SK-N-SH (cell line): Measurements from ENCODE around the gene LCN6. TPM values are rescaled to one million over a fixed set of nuclear protein-coding genes. Genes with fewer than 3 reads are reported as not detected.

Experiments used
- polyA plus RNA-seq, 3 experiments: library from polyadenylated mRNA; depleted of rRNA; stranded (reverse); fragments of >200 nt; gene quantifications; 2 replicates each; pipeline ENCODE4 v1.2.3, GENCODE V29; 2012
- small RNA-seq, 7 experiments: library from RNA; depleted of rRNA; stranded (forward); fragments of <200 nt; gene quantifications; one replicate each; pipeline ENCODE3, GENCODE V24; 2012

Gene LCN6
- polyA plus RNA-seq, 1 of the 3 experiments (the other 2 are of a cell fraction), result not detected

Small RNAs within 50 kb of the gene (small RNA-seq; reads per million reads assigned to genes)
- 0 reads per million in 7 experiments for gene ATP6V1G1P3
- 0 to 0.26 (median 0) reads per million in 7 experiments for gene MIR6722

Other genes starting within 250 kb of the LCN6 start
- gene NOTCH1, start 202.5 kb downstream of the LCN6 start, polyA plus RNA-seq (2012; rRNA removed), result 2.6 and 6.6 TPM in 2 replicates
- gene EGFL7, start 85.6 kb downstream of the LCN6 start, polyA plus RNA-seq (2012; rRNA removed), result 39.8 and 43.0 TPM in 2 replicates
- gene AGPAT2, start 61.1 kb downstream of the LCN6 start, polyA plus RNA-seq (2012; rRNA removed), result 41.8 and 46.8 TPM in 2 replicates
- gene DIPK1B, start 36.0 kb downstream of the LCN6 start, polyA plus RNA-seq (2012; rRNA removed), result 24.5 and 27.1 TPM in 2 replicates
- gene LCN10, start 5.6 kb downstream of the LCN6 start, polyA plus RNA-seq (2012; rRNA removed), result not detected in 2 replicates
- gene LCN8, start 9.7 kb upstream of the LCN6 start, polyA plus RNA-seq (2012; rRNA removed), result not detected in 2 replicates
- gene LCN15, start 16.0 kb upstream of the LCN6 start, polyA plus RNA-seq (2012; rRNA removed), result 0.08 TPM in 1 of 2 replicates, not detected in the other
- gene TMEM141, start 42.8 kb upstream of the LCN6 start, polyA plus RNA-seq (2012; rRNA removed), result 112 and 135 TPM in 2 replicates
- 5.3 and 6.8 TPM in 2 replicates for gene CCDC183, start 47.8 kb upstream of the LCN6 start, polyA plus RNA-seq (2012; rRNA removed)
- gene RABL6, start 59.4 kb upstream of the LCN6 start, polyA plus RNA-seq (2012; rRNA removed), result 40.0 and 43.6 TPM in 2 replicates
- 2.4 and 2.6 TPM in 2 replicates for gene AJM1, start 94.0 kb upstream of the LCN6 start, polyA plus RNA-seq (2012; rRNA removed)
- 338 and 517 TPM in 2 replicates for gene PHPT1, start 100.9 kb upstream of the LCN6 start, polyA plus RNA-seq (2012; rRNA removed)
- gene MAMDC4, start 103.8 kb upstream of the LCN6 start, polyA plus RNA-seq (2012; rRNA removed), result 4.2 and 5.0 TPM in 2 replicates
- gene EDF1, start 117.8 kb upstream of the LCN6 start, polyA plus RNA-seq (2012; rRNA removed), result 756 and 1,070 TPM in 2 replicates
- 13.3 and 15.4 TPM in 2 replicates for gene TRAF2, start 138.0 kb upstream of the LCN6 start, polyA plus RNA-seq (2012; rRNA removed)
- 78.9 and 85.5 TPM in 2 replicates for gene FBXW5, start 196.2 kb upstream of the LCN6 start, polyA plus RNA-seq (2012; rRNA removed)
- gene C8G, start 196.7 kb upstream of the LCN6 start, polyA plus RNA-seq (2012; rRNA removed), result 0.28 and 0.49 TPM in 2 replicates
- 0.87 and 1.1 TPM in 2 replicates for gene LCN12, start 203.7 kb upstream of the LCN6 start, polyA plus RNA-seq (2012; rRNA removed)
- gene PTGDS, start 229.0 kb upstream of the LCN6 start, polyA plus RNA-seq (2012; rRNA removed), result not detected in 2 replicates
- gene LCNL1, start 234.5 kb upstream of the LCN6 start, polyA plus RNA-seq (2012; rRNA removed), result not detected in 2 replicates
- 37.8 and 52.9 TPM in 2 replicates for gene PAXX, start 243.9 kb upstream of the LCN6 start, polyA plus RNA-seq (2012; rRNA removed)
- 0.60 and 1.0 TPM in 2 replicates for gene CLIC3, start 248.0 kb upstream of the LCN6 start, polyA plus RNA-seq (2012; rRNA removed)